HG03139 (cell line): ENCODE measurements around the gene LRRC73.
"Not testable (repeated sequence)": the region's sequence is repeated elsewhere in the genome, so short reads cannot be mapped to it uniquely, and the experiment has no call there.

Experiments
- ATAC-seq: cut with Tn5 transposase; IDR thresholded peaks from one replicate; pipeline ENCODE4 v1.9.1; 2021; ENCODE audit not compliant: unreplicated experiment

Gene LRRC73, protein sequence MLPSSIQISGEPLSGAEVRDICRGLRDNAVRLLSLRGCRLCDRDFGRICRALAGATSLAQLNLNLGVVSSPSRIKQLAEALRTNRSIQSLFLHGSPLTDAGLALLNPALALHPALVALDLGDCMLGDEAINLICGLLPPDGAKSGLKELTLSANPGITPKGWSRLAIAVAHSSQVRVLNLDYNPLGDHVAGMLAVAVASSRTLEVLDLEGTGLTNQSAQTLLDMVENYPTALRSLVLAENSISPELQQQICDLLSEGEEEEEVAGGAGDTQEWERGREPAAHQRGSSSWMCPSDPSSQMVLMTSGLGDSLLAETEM

DNA sequence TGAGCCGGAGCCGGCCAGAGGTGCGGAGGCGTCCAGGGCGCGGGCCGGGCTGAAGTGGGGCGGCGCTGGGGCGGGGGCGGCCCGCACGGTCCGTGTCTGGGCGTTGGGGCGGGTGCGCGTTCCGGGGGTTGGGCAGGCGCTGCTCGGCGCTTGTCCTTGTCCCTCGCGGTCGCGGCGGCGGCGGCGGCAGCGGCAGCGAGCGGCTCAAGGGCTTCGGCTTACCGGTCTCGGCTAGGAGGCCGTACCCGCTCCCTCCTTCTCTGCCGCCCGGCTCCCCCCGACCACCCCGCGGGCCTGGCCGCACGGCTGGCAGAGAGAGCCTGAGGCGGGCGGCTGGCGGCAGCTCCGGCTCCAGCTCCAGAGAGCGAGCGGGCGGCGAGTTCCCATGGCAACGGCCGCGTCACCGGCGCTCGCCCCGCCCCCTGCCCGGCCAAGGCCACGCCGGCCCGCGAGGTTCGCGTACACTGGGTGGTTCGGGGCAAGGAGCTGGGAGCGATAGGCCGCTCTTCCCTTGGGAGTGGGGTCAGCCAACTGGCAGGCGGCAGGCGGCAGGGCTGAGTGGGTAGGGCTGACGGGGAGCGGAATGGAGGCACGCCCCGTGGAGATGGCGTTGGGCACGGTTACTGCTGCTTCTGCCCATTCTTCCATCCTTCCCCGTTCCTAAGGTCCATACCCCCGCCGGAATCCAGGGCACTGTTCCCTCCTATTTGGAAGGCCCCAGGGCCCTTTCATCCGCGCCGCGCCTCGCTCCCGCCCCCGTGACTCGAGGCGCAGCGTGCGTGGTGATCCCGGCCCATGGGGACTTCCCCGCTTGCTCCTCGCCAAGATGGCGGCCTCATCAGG lies at the start of gene LRRC73:
LRRC73 (minus strand) TSS at position 363 of the 843 bp plus-strand sequence. CDS start 561 bp downstream, outside the sequence.
- no peak for ATAC-seq

- no peak for ATAC-seq
Observed at GRCh38 chr6:43559328-43559727, 49.2 kb upstream of the LRRC73 start.

DNA sequence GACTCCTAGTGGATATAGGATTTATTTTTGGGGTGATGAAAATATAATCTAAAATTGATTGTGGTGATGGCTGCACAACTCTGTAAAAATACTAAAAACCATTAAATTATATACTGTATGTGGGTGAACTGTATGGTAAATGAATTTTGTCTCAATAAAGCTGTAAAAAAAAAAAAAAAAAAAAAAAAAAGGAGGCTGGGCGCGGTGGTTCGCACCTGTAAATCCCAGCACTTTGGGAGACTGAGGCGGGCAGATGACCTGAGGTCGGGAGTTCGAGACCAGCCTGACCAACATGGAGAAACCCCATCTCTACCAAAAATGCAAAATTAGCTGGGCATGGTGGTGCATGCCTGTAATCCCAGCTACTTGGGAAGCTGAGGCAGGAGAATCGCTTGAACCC lies 47.5 kb upstream of the LRRC73 start:
- not testable (repeated sequence) for ATAC-seq

- ATAC-seq: no peak
Observed at GRCh38 chr6:43547222-43547621, 37.1 kb upstream of the LRRC73 start.

GRCh38 chr6:43544461-43544860 lies 34.3 kb upstream of the LRRC73 start:
- ATAC-seq: no peak

- no peak for ATAC-seq
Observed at GRCh38 chr6:43541774-43542471, 31.8 kb upstream of the LRRC73 start.

GRCh38 chr6:43540507-43540906 lies 30.4 kb upstream of the LRRC73 start:
- ATAC-seq: no peak

DNA sequence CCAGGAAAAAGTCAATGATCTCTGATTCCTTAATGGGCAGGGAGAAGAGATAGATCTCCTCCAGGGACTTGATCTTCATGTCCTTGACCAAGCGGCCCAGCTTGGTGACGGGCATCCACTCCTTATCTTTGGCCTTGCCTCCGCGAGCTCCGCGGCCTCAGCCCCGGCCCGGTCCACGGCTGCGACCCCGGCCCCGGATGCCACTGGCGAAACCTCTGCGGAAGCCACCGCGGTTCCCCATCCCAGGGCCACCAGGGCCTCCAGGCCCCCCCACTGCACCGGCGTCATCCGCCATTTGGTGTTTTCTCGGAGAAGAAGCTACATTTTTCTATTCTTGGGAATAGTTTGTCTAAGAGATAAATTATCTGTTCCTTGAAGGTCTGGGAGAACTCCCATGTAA lies 29.3 kb upstream of the LRRC73 start:
- not testable (repeated sequence) for ATAC-seq

GRCh38 chr6:43538986-43539385 lies 28.8 kb upstream of the LRRC73 start:
- not testable (repeated sequence) for ATAC-seq

DNA sequence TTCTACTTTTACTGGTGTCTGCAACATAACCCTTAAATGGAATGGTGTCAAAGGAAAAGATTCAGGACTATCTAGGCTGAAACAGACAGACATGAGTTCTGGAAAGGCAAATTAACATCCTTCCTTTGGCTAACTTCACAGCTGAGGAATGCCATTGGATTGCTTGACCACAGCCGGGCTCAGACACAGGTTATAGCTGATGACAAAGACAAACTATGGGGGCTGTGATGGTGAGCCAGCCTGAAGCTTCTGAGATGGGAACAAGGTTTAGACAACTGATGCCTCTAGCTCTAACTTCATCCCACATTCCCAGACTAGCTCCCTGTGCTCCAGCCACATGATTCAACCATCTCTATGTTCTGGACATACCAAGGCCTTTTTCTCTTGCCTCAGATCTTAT lies 22.1 kb upstream of the LRRC73 start:
- no peak for ATAC-seq

DNA sequence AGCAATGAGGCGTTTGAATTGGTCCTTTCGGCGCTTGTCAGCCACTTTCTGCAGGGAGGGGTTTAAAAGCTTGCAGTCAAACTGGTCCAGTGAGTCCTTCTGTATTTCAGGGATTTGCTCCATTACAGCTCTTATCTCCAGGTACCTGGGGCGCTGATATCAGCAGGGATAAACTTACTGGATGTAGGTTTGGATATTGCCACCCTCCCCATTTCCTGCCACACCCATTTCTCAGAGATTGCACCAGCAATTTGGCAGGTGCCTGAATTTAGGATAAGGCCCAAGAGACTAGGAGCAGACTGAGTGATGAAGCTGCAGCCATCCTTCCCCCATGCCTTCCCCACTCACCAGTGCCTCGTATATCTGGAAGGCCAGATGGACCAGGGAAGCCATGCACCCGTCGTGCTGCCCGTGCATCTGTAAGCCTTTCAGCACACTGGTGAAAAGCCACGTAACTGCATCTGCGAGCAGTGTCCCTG lies 14.4 kb upstream of the LRRC73 start:
- ATAC-seq: no peak

- no peak for ATAC-seq
Observed at GRCh38 chr6:43523284-43523683, 13.1 kb upstream of the LRRC73 start.

GRCh38 chr6:43522547-43523261 lies 12.6 kb upstream of the LRRC73 start:
- no peak for ATAC-seq

- no peak for ATAC-seq
Observed at GRCh38 chr6:43521836-43522235, 11.7 kb upstream of the LRRC73 start.

GRCh38 chr6:43520097-43520496 lies 10.0 kb upstream of the LRRC73 start:
- no peak for ATAC-seq

- ATAC-seq: no peak
Observed at GRCh38 chr6:43517505-43518357, 7.6 kb upstream of the LRRC73 start.

DNA sequence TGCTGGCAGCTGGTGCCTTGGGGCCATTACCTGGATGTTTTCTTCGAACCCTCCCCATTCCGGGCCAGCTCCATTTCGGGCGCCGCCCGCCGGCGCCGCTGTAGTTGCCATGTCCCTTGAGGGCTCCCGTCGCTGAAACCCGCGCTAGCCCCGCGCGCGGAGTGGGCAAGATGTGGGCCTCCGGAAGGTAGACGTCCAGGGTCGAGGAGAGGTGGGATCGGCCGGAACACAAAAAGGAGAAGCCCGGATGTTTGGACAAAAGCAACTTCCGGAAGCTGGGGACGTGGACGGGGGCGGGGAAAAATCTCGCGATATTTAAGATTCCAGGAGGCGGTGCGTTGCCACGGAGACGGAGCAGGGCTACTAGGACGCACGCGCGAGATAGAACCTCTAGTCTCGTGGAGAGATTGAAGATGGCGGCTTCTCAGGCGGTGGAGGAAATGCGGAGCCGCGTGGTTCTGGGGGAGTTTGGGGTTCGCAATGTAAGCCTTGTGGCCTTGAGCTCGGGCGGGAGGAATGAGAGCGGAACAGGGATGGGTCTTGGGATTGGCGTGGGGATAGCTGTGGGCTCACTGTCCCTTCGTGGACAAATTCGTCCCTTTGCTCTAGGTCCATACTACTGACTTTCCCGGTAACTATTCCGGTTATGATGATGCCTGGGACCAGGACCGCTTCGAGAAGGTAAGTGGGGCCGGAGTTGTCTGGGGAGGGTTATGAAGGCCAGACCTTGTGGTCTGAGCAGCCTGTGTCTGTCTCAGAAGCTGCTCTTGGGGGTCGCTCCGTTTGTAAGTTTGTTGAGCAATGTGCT lies 6.8 kb upstream of the LRRC73 start, which contains the start of the genes POLR1C and YIPF3:
POLR1C (plus strand) TSS at position 393 of the 808 bp plus-strand sequence; CDS start at position 414, 21 bp downstream.
YIPF3 (minus strand) TSS at position 230 of the 808 bp plus-strand sequence; CDS start at position 111, 119 bp downstream.
- peak; percentile 62 for ATAC-seq

GRCh38 chr6:43516367-43516696 lies 6.2 kb upstream of the LRRC73 start:
- no peak for ATAC-seq

DNA sequence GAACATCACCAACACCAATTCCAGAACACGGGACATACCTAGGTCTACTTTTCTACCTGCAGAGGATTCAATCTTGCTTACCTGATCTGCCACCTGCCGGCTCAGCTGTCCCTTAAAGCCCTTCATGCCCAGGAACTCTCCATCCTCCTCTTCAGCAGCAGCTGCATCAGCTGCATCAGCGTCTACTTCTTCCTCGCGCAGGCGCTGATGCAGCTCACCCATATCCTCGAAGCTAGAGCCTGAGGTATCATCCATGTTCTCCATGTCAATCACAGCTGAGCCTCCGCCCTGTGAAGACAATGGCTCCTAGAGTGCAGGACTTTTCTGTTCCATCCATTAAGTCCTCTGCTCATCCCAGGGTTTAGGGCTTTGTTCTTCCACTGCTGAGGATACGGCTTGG lies 5.7 kb upstream of the LRRC73 start:
- ATAC-seq: no peak
